PC-3 (cell line): Measurements from ENCODE around the gene DLG2.
"Not testable (repeated sequence)": the region's sequence is repeated elsewhere in the genome, so short reads cannot be mapped to it uniquely, and the experiment has no call there.

Source experiments
- EZH2 ChIP-seq: fragments of 300-600 bp; sonication (generic); IDR thresholded peaks from one replicate; pipeline ENCODE4 v1.6.1; 2017; ENCODE audit warnings: antibody characterized with exemption, mild to moderate bottlenecking, low read length; ENCODE audit not compliant: unreplicated experiment
- EZH2phosphoT487 ChIP-seq: fragments of 300-600 bp; sonication (generic); IDR thresholded peaks from 2 replicates; pipeline ENCODE4 v1.6.1; 2018; ENCODE audit warnings: mild to moderate bottlenecking, antibody characterized with exemption, low read length, borderline replicate concordance
- TF ChIP-seq, protein P1 (sequence below): fragments of 300-600 bp; sonication (generic); conservative IDR thresholded peaks from 2 replicates; pipeline ENCODE4 v1.5.1; 2017; ENCODE audit warnings: antibody characterized with exemption, low read depth, mild to moderate bottlenecking, low read length

GRCh38 chr11:85270315-85270714 lies 356.8 kb downstream of the DLG2 start:
- TF ChIP-seq, protein P1, sequence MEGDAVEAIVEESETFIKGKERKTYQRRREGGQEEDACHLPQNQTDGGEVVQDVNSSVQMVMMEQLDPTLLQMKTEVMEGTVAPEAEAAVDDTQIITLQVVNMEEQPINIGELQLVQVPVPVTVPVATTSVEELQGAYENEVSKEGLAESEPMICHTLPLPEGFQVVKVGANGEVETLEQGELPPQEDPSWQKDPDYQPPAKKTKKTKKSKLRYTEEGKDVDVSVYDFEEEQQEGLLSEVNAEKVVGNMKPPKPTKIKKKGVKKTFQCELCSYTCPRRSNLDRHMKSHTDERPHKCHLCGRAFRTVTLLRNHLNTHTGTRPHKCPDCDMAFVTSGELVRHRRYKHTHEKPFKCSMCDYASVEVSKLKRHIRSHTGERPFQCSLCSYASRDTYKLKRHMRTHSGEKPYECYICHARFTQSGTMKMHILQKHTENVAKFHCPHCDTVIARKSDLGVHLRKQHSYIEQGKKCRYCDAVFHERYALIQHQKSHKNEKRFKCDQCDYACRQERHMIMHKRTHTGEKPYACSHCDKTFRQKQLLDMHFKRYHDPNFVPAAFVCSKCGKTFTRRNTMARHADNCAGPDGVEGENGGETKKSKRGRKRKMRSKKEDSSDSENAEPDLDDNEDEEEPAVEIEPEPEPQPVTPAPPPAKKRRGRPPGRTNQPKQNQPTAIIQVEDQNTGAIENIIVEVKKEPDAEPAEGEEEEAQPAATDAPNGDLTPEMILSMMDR: not testable (repeated sequence)
- TF ChIP-seq EZH2, EZH2phosphoT487: not testable (repeated sequence)
